AG04450 (cell line): ENCODE data around the gene MAPKBP1. TPM values are rescaled to one million over a fixed set of nuclear protein-coding genes. Genes with fewer than 3 reads are reported as not detected.

ENCODE experiments used
- CTCF ChIA-PET: fragments of 300-600, 350-600 bp; formaldehyde crosslinking; extraction: SDS; loops from one replicate; lab custom pipeline; 2022; ENCODE audit warnings: antibody characterized with exemption, inconsistent platforms; lab: Charles Lee
- POLR2A ChIA-PET: fragments of 350-600 bp; formaldehyde crosslinking; extraction: SDS; loops from one replicate; lab custom pipeline; 2021; ENCODE audit warnings: antibody characterized with exemption, inconsistent platforms; lab: Yijun Ruan, JAX
- DNase-seq: peaks from one replicate; pipeline ENCODE4 v3.0.0-alpha.2; 2011; ENCODE audit warnings: low read depth, low spot score
- H3K27ac ChIP-seq: one replicate; pipeline ENCODE4 v1.5.1; 2012; ENCODE audit warnings: low read depth, low read length, control low read depth
- H3K27me3 ChIP-seq: one replicate; pipeline ENCODE4 v1.6.0; 2012; ENCODE audit warnings: low read length; ENCODE audit not compliant: control insufficient read depth, insufficient read depth
- H3K4me3 ChIP-seq: 2 replicates; pipeline ENCODE4 v1.5.1; 2011; ENCODE audit warnings: mild to moderate bottlenecking, low read depth, low read length, control low read depth
- H3K9me3 ChIP-seq: 2 replicates; pipeline ENCODE4 v1.5.1; 2012; ENCODE audit warnings: low read length; ENCODE audit not compliant: control insufficient read depth, insufficient read depth
- CTCF ChIP-seq: IDR thresholded peaks from 2 replicates; pipeline ENCODE4 v1.5.1; 2011; ENCODE audit warnings: low read depth, low read length, control low read depth, inconsistent platforms
- polyA plus RNA-seq: library from polyadenylated mRNA; depleted of rRNA; stranded (reverse); fragments of >200 nt; gene quantifications from 2 replicates; pipeline ENCODE4 v1.2.3, GENCODE V29; 2011

MAPKBP1 gene
- polyA plus RNA-seq, 1 experiment, result 6.1 TPM

- CTCF ChIA-PET, result interaction anchor here (1.3 to 1.4 kb wide), 3 partner anchors 9 to 49 kb away, joined by 3 to 5 read pairs (median 3); partner anchors contain the start of gene MAPKBP1
- no peak for TF ChIP-seq CTCF
- no peaks in the 10 kb centered on the region for H3K27me3 ChIP-seq
- H3K27ac ChIP-seq, result no peak overlapping the region
- no peak for DNase-seq
- no peaks in the 10 kb centered on the region for H3K9me3 ChIP-seq
- POLR2A ChIA-PET, result no interaction called here
- H3K4me3 ChIP-seq, result no peak overlapping the region
These were observed 46.6 kb downstream of the MAPKBP1 start for GRCh38 chr15:41820791-41821423.

- no peak for DNase-seq
- ChIA-PET CTCF (interaction anchor here (1.4 kb wide), 1 partner anchor 10 kb away, joined by 3 read pairs; no protein-coding TSS in a partner anchor), POLR2A (no interaction called here)
- TF ChIP-seq CTCF, result no peak
- H3K9me3 ChIP-seq, result no peaks in the 10 kb centered on the region
- no peak overlapping the region for H3K4me3 ChIP-seq
- no peak overlapping the region for H3K27ac ChIP-seq
- H3K27me3 ChIP-seq, result no peaks in the 10 kb centered on the region
These were observed 47.5 kb downstream of the MAPKBP1 start for GRCh38 chr15:41821831-41822230.

- Histone ChIP-seq H3K27ac (no peak overlapping the region), H3K9me3 (no peaks in the 10 kb centered on the region; the same call in 1 of the 2 replicates), H3K4me3 (no peak overlapping the region), H3K27me3 (no peaks in the 10 kb centered on the region)
- DNase-seq, result no peak
- TF ChIP-seq CTCF, result no peak
- POLR2A ChIA-PET, result no interaction called here
- CTCF ChIA-PET, result no interaction called here
These were observed 48.2 kb downstream of the MAPKBP1 start for GRCh38 chr15:41822471-41822870.

- POLR2A ChIA-PET, result no interaction called here
These were observed 48.7 kb downstream of the MAPKBP1 start for GRCh38 chr15:41822957-41823356.

More at GRCh38 chr15:41822957-41823356, 48.7 kb downstream of the MAPKBP1 start:
- Histone ChIP-seq H3K27me3 (no peaks in the 10 kb centered on the region), H3K9me3 (no peaks in the 10 kb centered on the region; the same call in 1 of the 2 replicates), H3K27ac (no peak overlapping the region), H3K4me3 (no peak overlapping the region)
- CTCF ChIA-PET, result no interaction called here
- DNase-seq, result no peak
- TF ChIP-seq CTCF, result no peak
